Peyer's patch (tissue), 4 donors: ENCODE results near the gene C1GALT1C1L. TPM values are rescaled to one million over a fixed set of nuclear protein-coding genes. Genes with fewer than 3 reads are reported as not detected.

ENCODE experiments used
- DNase-seq, 3 donors: peaks; one replicate each; pipeline ENCODE4 v3.0.0-alpha.2; 2017 to 2019
- H3K27ac ChIP-seq, 4 donors: fragments of 200-600 bp; sonication (generic); one replicate each; pipeline ENCODE4 v1.5.1; 2016 to 2019
- H3K27me3 ChIP-seq, 2 donors: fragments of 200-600 bp; sonication (generic); one replicate each; pipeline ENCODE4 v1.5.1; 2019
- H3K36me3 ChIP-seq, 3 donors: fragments of 200-600 bp; sonication (generic); one replicate each; pipeline ENCODE4 v1.5.1; 2016 to 2019
- H3K4me1 ChIP-seq, 4 donors: fragments of 200-600 bp; sonication (generic); one replicate each; pipeline ENCODE4 v1.5.1; 2016 to 2019
- H3K4me3 ChIP-seq, 4 donors: fragments of 200-600 bp; sonication (generic); 1 replicate in 3 of 4; 2 replicates in 1 of 4; pipeline ENCODE4 v1.5.1; 2016 to 2019; ENCODE audit warnings: mild to moderate bottlenecking in 1 of 4
- H3K9me3 ChIP-seq, 4 donors: fragments of 200-600 bp; sonication (generic); one replicate each; pipeline ENCODE4 v1.5.1; 2016 to 2019; ENCODE audit warnings: mild to moderate bottlenecking in 1 of 4
- CTCF ChIP-seq, 6 experiments: fragments of 450-650 bp in 4 of 6; fragments of 200-600 bp in 2 of 6; sonication (generic) in 1 of 6; IDR thresholded peaks; one replicate each; pipeline ENCODE4 v1.5.1; 2017 to 2019; ENCODE audit warnings: antibody characterized with exemption in 6 of 6, mild to moderate bottlenecking in 3 of 6, moderate library complexity in 1 of 6
- POLR2A ChIP-seq, 2 donors: fragments of 450-650 bp; IDR thresholded peaks; one replicate each; pipeline ENCODE4 v1.5.1; 2017; ENCODE audit warnings: antibody characterized with exemption in 2 of 2, mild to moderate bottlenecking in 2 of 2, moderate library complexity in 2 of 2
- total RNA-seq, 4 donors: library from RNA; depleted of rRNA; stranded (reverse); fragments of >200 nt; gene quantifications; one replicate each; pipeline ENCODE4 v1.1.0, GENCODE V29; 2016

Gene C1GALT1C1L
- total RNA-seq, 4 donors from 2014 or later, result not detected

GRCh38 chr2:43631618-43632317 lies 44.5 kb downstream of the C1GALT1C1L start:
- H3K27ac ChIP-seq, result no peak overlapping the region
- no peaks in the 10 kb centered on the region for H3K36me3 ChIP-seq
- TF ChIP-seq CTCF (IDR thresholded peaks at IDR 0.05) (no peak), POLR2A (IDR thresholded peaks at IDR 0.05) (no peak)
- no peaks in the 10 kb centered on the region for H3K9me3 ChIP-seq
- peaks cover 0 to 11% (median 0%) of the 10 kb centered on the region in 4 donors for H3K4me1 ChIP-seq
- no peaks in the 10 kb centered on the region for H3K27me3 ChIP-seq
- no peak overlapping the region for H3K4me3 ChIP-seq
- DNase-seq, result no peak

Other genes with a start within 250 kb of the C1GALT1C1L start
- gene THADA, start 80.4 kb downstream of the C1GALT1C1L start, total RNA-seq, result 10 to 100 TPM; 19.3 to 76.7 (median 26.3) TPM
- 100 to 1,000 TPM in 1 of 4 donors, 10 to 100 TPM in 2, 1 to 10 TPM in 1; 3.3 to 158 (median 22.6) TPM for gene PLEKHH2, start 39.2 kb downstream of the C1GALT1C1L start, total RNA-seq
- gene DYNC2LI1, start 97.6 kb upstream of the C1GALT1C1L start, total RNA-seq, result 10 to 100 TPM; 21.5 to 41.3 (median 27.9) TPM
- 1 to 10 TPM; 1.7 to 9.3 (median 5.3) TPM for gene ABCG5, start 162.4 kb upstream of the C1GALT1C1L start, total RNA-seq
- 10 to 100 TPM in 3 of 4 donors, 1 to 10 TPM in 1; 3.3 to 31.5 (median 16.4) TPM for gene ABCG8, start 162.5 kb upstream of the C1GALT1C1L start, total RNA-seq